ENCODE data around the gene SSB. TPM values are rescaled to one million over a fixed set of nuclear protein-coding genes. Genes with fewer than 3 reads are reported as not detected.

The SSB gene
- total RNA-seq, 1 experiment from 2014 or later, result 113 TPM

DNA sequence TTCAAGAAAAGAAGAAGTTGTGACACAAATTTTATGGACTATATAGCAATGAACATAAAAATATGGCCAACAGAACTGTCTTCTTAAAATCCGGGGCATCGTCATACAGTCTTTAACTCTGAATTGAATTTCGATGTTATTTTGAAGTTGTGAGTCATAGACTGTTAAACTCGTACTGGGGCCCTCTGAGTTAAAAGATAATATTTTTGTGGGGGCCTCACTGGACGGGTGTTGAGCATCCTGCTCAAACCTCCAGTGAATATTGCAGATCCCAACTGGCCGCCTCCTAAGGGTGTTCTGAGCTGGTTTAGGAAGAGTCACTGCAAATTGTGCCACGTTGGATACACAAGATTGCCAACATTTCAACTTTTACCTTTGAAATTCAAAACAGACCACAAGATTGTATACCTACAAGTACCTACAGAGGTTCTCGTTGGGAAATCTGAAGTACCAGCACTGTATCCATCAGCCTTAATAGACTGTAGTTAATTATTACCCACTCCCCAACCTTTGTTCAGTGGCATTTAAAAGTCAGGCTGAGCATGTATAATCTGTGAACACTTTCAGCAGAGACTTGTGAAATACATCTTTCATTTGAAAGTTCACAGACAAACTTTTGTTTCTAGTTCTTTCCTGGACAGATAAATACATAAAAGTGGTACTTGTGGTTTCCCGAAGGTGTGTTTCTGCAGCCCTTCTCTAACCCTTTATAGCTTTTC is 37.3 kb upstream of the SSB start:
- no peak for TF ChIP-seq CTCF (IDR thresholded peaks at IDR 0.05; ENCODE audit: unreplicated experiment)
- DNase-seq (ENCODE audit: unreplicated experiment), result no peak
- Mint-ChIP-seq H3K36me3 (ENCODE audit: insufficient read depth, unreplicated experiment) (no peaks in the 10 kb centered on the region), H3K27me3 (ENCODE audit: insufficient read depth, unreplicated experiment) (no peaks in the 10 kb centered on the region), H3K27ac (ENCODE audit: low read depth, unreplicated experiment) (no peak overlapping the region), H3K9me3 (ENCODE audit: unreplicated experiment) (no peaks in the 10 kb centered on the region), H3K4me1 (ENCODE audit: insufficient read depth, unreplicated experiment) (no peaks in the 10 kb centered on the region), H3K4me3 (ENCODE audit: unreplicated experiment) (no peak overlapping the region)
- intact Hi-C loops (cut with micrococcal nuclease), result no loop called here
- POLR2A ChIA-PET, result no interaction called here
- BruUV-seq (replicated peaks), result no TSS peak
- CTCF ChIA-PET, result interaction anchor here (1.0 to 4.0 kb wide), 2 partner anchors 16 to 309 kb away, joined by 3 to 18 read pairs; no protein-coding TSS in a partner anchor

GRCh38 chr2:169761970-169762292 is 36.7 kb upstream of the SSB start:
- no peak overlapping the region for H3K27ac Mint-ChIP-seq (ENCODE audit: low read depth, unreplicated experiment)
- no peak overlapping the region for H3K4me3 Mint-ChIP-seq (ENCODE audit: unreplicated experiment)
- no peaks in the 10 kb centered on the region for H3K27me3 Mint-ChIP-seq (ENCODE audit: insufficient read depth, unreplicated experiment)
- CTCF ChIA-PET, result interaction anchor here (4.0 kb wide), 1 partner anchor 310 kb away, joined by 18 read pairs; no protein-coding TSS in a partner anchor
- no peak for TF ChIP-seq CTCF (IDR thresholded peaks at IDR 0.05; ENCODE audit: unreplicated experiment)
- no peaks in the 10 kb centered on the region for H3K4me1 Mint-ChIP-seq (ENCODE audit: insufficient read depth, unreplicated experiment)
- BruUV-seq (replicated peaks), result no TSS peak
- POLR2A ChIA-PET, result no interaction called here
- intact Hi-C loops (cut with micrococcal nuclease), result no loop called here
- no peak for DNase-seq (ENCODE audit: unreplicated experiment)
- no peaks in the 10 kb centered on the region for H3K36me3 Mint-ChIP-seq (ENCODE audit: insufficient read depth, unreplicated experiment)
- H3K9me3 Mint-ChIP-seq (ENCODE audit: unreplicated experiment), result no peaks in the 10 kb centered on the region

GRCh38 chr2:169765523-169765922 is 33.1 kb upstream of the SSB start:
- no TSS peak for BruUV-seq (replicated peaks)

More at GRCh38 chr2:169765523-169765922, 33.1 kb upstream of the SSB start:
- no peaks in the 10 kb centered on the region for H3K27me3 Mint-ChIP-seq (ENCODE audit: insufficient read depth, unreplicated experiment)
- peak; percentile 70 for DNase-seq (ENCODE audit: unreplicated experiment)
- intact Hi-C loops (cut with micrococcal nuclease), result no loop called here
- H3K4me3 Mint-ChIP-seq (ENCODE audit: unreplicated experiment), result no peak overlapping the region
- no peaks in the 10 kb centered on the region for H3K4me1 Mint-ChIP-seq (ENCODE audit: insufficient read depth, unreplicated experiment)
- CTCF ChIA-PET, result interaction anchor here (0.6 to 1.6 kb wide), 11 partner anchors 9 to 626 kb away, joined by 3 to 10 read pairs (median 3); no protein-coding TSS in a partner anchor
- H3K27ac Mint-ChIP-seq (ENCODE audit: low read depth, unreplicated experiment), result no peak overlapping the region
- no peak for TF ChIP-seq CTCF (IDR thresholded peaks at IDR 0.05; ENCODE audit: unreplicated experiment)
- no peaks in the 10 kb centered on the region for H3K9me3 Mint-ChIP-seq (ENCODE audit: unreplicated experiment)
- POLR2A ChIA-PET, result interaction anchor here (1.1 to 1.6 kb wide), 2 partner anchors 31 to 53 kb away, joined by 3 to 4 read pairs; no protein-coding TSS in a partner anchor
- no peaks in the 10 kb centered on the region for H3K36me3 Mint-ChIP-seq (ENCODE audit: insufficient read depth, unreplicated experiment)

All from MCF 10A (cell line).